ENCODE data around the gene SHISA6. TPM values are rescaled to one million over a fixed set of nuclear protein-coding genes. Genes with fewer than 3 reads are reported as not detected.

Gene SHISA6
- total RNA-seq, 2 experiments from 2014 or later = not detected

- DNase-seq (ENCODE audit: low spot score) = no peak
- CTCF ChIA-PET (ENCODE audit: unreplicated experiment) = no interaction called here
- no peaks in the 10 kb centered on the region for H4K20me1 ChIP-seq (ENCODE audit: insufficient read depth, low read length)
- no peaks in the 10 kb centered on the region for H3K79me2 ChIP-seq (ENCODE audit: insufficient read depth, low read depth, low read length)
- no peak overlapping the region for H3K4me2 ChIP-seq (ENCODE audit: low read length)
- no peaks in the 10 kb centered on the region for H3K9me3 ChIP-seq (ENCODE audit: low read length)
- POLR2A ChIA-PET = no interaction called here
- no peaks in the 10 kb centered on the region for H3K9me2 ChIP-seq (ENCODE audit: insufficient read depth, low read length)
- no peak overlapping the region for H2AFZ ChIP-seq (ENCODE audit: low read length)
- TF ChIP-seq CTCF (conservative IDR thresholded peaks at IDR 0.05; ENCODE audit: low read length) (no peak), EZH2phosphoT487 (IDR thresholded peaks at IDR 0.05; ENCODE audit: borderline replicate concordance, low read depth, low read length) (no peak)
- no peak overlapping the region for H3K27ac ChIP-seq (ENCODE audit: low read depth, low read length, poor library complexity, severe bottlenecking)
- no peaks in the 10 kb centered on the region for H3K36me3 ChIP-seq (ENCODE audit: insufficient read depth, low read length)
- no peaks in the 10 kb centered on the region for H3K4me1 ChIP-seq (ENCODE audit: insufficient read depth, low read length, poor library complexity, severe bottlenecking)
- H3K4me3 ChIP-seq (ENCODE audit: low read depth, low read length, poor library complexity, severe bottlenecking) = no peak overlapping the region
- intact Hi-C loops (cut with micrococcal nuclease; ENCODE audit: unreplicated experiment) = no loop called here
- no TSS peak for BruUV-seq (replicated peaks)
These were observed 10.6 kb downstream of the SHISA6 start for GRCh38 chr17:11251561-11252107.

DNA sequence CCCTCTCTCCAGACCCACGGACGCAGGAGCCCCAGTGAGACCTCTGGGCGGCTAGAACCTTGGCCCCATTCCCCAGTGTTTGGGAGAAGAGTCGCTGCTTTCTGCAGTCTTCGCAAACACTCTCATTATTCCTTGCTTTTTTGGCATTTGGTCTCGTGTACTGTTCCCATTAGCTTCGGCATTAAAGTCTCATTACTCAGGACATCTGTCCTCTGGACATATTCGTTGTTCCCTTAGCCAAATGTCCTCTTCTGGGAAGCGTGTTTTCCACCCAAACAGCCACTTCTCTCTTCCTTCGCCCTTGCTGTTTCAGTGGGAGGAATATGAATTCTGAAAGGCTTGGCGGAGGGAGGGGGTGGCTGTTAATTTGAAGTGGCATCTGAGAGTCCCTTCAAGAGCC is 11.1 kb downstream of the SHISA6 start:
- H2AFZ ChIP-seq (ENCODE audit: low read length) = no peak overlapping the region
- H3K27ac ChIP-seq (ENCODE audit: low read depth, low read length, poor library complexity, severe bottlenecking) = no peak overlapping the region
- TF ChIP-seq CTCF (conservative IDR thresholded peaks at IDR 0.05; ENCODE audit: low read length) = no peak
- TF ChIP-seq EZH2phosphoT487 (IDR thresholded peaks at IDR 0.05; ENCODE audit: borderline replicate concordance, low read depth, low read length) = no peak
- ChIA-PET CTCF (ENCODE audit: unreplicated experiment) (no interaction called here), POLR2A (no interaction called here)
- H3K79me2 ChIP-seq (ENCODE audit: insufficient read depth, low read depth, low read length) = no peaks in the 10 kb centered on the region
- intact Hi-C loops (cut with micrococcal nuclease; ENCODE audit: unreplicated experiment) = no loop called here
- no peak for DNase-seq (ENCODE audit: low spot score)
- BruUV-seq (replicated peaks) = no TSS peak
- no peaks in the 10 kb centered on the region for H3K9me3 ChIP-seq (ENCODE audit: low read length)
- no peaks in the 10 kb centered on the region for H3K9me2 ChIP-seq (ENCODE audit: insufficient read depth, low read length)
- H3K36me3 ChIP-seq (ENCODE audit: insufficient read depth, low read length) = no peaks in the 10 kb centered on the region
- no peak overlapping the region for H3K4me3 ChIP-seq (ENCODE audit: low read depth, low read length, poor library complexity, severe bottlenecking)
- no peaks in the 10 kb centered on the region for H3K4me1 ChIP-seq (ENCODE audit: insufficient read depth, low read length, poor library complexity, severe bottlenecking)
- no peaks in the 10 kb centered on the region for H4K20me1 ChIP-seq (ENCODE audit: insufficient read depth, low read length)
- H3K4me2 ChIP-seq (ENCODE audit: low read length) = no peak overlapping the region

DNA sequence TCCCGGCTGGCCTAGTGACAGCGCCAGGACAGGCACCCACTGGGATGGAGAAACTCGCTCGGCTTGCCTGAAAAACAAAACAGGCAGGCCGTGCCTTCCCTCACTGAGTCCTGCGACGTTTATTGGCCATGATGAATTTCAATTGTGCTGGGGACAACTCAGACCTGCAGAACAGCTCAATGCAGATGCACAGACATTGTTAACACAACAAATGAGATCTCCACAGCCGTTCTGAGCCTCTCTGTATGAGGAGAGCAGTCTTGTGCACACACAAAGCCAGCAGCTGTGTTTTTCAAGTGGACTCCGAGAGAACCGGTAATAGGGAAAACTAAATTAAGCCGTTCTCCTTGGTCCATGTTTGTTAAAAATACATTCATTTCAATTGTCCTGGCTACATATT is 15.9 kb downstream of the SHISA6 start:
- CTCF ChIA-PET (ENCODE audit: unreplicated experiment) = no interaction called here
- H3K9me2 ChIP-seq (ENCODE audit: insufficient read depth, low read length) = no peaks in the 10 kb centered on the region
- no peak overlapping the region for H2AFZ ChIP-seq (ENCODE audit: low read length)
- no peaks in the 10 kb centered on the region for H3K79me2 ChIP-seq (ENCODE audit: insufficient read depth, low read depth, low read length)
- DNase-seq (ENCODE audit: low spot score) = no peak
- H3K36me3 ChIP-seq (ENCODE audit: insufficient read depth, low read length) = no peaks in the 10 kb centered on the region
- H3K4me1 ChIP-seq (ENCODE audit: insufficient read depth, low read length, poor library complexity, severe bottlenecking) = no peaks in the 10 kb centered on the region
- H4K20me1 ChIP-seq (ENCODE audit: insufficient read depth, low read length) = no peaks in the 10 kb centered on the region
- no peak overlapping the region for H3K4me3 ChIP-seq (ENCODE audit: low read depth, low read length, poor library complexity, severe bottlenecking)
- TF ChIP-seq CTCF (conservative IDR thresholded peaks at IDR 0.05; ENCODE audit: low read length) (no peak), EZH2phosphoT487 (IDR thresholded peaks at IDR 0.05; ENCODE audit: borderline replicate concordance, low read depth, low read length) (no peak)
- no peaks in the 10 kb centered on the region for H3K9me3 ChIP-seq (ENCODE audit: low read length)
- POLR2A ChIA-PET = no interaction called here
- no peak overlapping the region for H3K27ac ChIP-seq (ENCODE audit: low read depth, low read length, poor library complexity, severe bottlenecking)
- intact Hi-C loops (cut with micrococcal nuclease; ENCODE audit: unreplicated experiment) = no loop called here
- BruUV-seq (replicated peaks) = no TSS peak
- no peak overlapping the region for H3K4me2 ChIP-seq (ENCODE audit: low read length)
